Measurements from ENCODE around the gene FOLR3.

FOLR3 gene

DNA sequence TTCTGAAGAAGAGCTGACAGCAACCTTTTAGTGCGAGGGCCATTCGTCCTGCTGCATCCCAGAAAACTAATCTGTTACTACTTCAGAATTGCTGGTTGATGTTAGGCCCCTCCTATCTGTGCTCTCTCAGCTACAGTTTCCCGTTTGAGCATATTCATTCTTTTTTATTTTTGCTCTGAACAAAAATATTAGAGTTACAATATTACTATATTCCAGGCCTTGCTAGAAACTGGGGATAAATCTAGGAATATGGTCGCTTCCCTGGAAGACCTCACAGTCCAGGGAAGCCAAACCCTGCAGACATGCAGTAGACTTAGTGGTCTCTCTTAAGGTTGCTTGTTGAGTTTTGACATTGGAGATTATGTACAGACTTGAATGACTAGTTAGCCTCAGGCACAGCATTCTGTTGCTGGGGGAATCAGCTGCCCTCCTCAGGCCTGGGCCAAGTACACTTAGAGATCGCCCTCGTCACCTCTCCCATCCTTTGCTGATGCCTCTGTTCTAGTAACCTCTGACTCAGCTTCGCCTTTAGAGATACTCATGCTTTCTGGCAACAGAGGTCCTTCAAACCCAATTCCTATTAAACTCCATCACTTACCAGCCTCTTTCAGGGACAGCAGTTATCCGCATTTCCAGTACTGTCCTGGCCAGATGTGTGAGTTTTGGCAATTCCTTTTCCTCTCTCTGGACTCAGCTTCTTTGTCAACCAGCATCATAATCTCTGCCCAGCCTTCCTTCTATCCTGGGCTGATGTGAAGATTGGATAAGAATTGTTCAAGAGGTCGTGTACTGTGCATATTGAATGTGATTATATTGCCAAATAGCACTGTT is 22.3 kb upstream of the FOLR3 start:
- no peak for DNase-seq (ENCODE audit: low read depth)
- H3K4me3 ChIP-seq (ENCODE audit: low read length): peak overlapping the region; percentile 89

DNA sequence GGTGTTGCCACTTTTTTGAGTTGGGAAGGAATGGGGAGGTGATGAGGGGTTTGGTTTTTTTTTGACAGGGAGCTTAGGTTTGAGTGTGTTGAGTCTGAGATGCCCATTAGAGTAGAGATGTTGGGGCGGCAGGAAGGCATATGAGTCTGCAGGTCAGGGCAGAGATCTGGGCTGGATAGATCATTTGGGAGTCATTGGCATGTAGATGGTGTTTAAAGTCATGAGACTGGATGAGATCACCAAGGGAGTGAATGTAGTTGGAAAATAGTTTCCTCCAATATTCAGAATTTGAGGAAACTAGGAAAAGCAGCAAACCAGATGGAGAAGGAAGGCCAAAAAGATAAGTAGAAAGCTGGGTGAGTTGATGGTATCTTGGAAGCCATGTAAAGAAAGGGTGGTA is 21.0 kb upstream of the FOLR3 start:
- H3K4me3 ChIP-seq (ENCODE audit: low read length): no peak overlapping the region
- no peak for DNase-seq (ENCODE audit: low read depth)
- TF ChIP-seq, protein P1, sequence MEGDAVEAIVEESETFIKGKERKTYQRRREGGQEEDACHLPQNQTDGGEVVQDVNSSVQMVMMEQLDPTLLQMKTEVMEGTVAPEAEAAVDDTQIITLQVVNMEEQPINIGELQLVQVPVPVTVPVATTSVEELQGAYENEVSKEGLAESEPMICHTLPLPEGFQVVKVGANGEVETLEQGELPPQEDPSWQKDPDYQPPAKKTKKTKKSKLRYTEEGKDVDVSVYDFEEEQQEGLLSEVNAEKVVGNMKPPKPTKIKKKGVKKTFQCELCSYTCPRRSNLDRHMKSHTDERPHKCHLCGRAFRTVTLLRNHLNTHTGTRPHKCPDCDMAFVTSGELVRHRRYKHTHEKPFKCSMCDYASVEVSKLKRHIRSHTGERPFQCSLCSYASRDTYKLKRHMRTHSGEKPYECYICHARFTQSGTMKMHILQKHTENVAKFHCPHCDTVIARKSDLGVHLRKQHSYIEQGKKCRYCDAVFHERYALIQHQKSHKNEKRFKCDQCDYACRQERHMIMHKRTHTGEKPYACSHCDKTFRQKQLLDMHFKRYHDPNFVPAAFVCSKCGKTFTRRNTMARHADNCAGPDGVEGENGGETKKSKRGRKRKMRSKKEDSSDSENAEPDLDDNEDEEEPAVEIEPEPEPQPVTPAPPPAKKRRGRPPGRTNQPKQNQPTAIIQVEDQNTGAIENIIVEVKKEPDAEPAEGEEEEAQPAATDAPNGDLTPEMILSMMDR (conservative IDR thresholded peaks at IDR 0.05; ENCODE audit: low read depth, low read length): no peak

More for the DNA sequence above, 22.3 kb upstream of the FOLR3 start:
- TF ChIP-seq, protein P1 (conservative IDR thresholded peaks at IDR 0.05; ENCODE audit: low read depth, low read length): no peak

DNA sequence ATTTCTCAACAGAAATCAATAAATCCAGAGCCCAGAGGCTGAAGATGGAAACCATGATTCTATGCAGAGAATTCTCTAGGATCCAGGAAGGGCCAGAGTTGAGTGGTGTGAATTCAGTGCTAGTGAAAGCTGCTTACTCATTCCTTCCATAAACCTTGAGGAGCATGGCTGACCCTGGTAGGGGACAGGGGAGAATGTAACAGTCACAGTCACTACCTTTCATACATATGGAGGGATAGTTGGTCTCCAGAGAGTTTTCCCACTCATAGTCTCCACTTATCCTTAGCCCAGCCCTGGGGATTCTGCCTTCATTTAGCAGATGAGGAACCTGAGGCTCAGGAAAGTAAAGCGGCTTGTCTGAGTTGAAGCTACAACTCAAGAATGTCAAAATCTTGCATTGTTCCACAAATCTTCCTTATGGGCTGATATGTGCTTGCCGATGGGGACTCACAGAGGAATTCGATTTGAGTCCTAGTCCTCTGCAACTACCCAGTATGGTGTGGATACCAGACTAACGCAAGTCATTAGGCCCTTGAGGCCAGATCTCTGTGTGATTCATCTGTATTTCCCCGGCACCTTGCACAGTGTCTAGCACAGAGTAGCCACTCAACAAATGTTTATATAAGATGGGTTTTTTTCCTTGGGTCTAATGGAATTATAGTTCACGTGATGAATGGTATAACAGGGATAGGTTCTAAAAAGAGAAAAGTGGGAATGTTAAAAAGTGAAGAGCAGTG is 19.3 kb upstream of the FOLR3 start:
- no peak for DNase-seq (ENCODE audit: low read depth)
- TF ChIP-seq, protein P1 (conservative IDR thresholded peaks at IDR 0.05; ENCODE audit: low read depth, low read length): no peak
- H3K4me3 ChIP-seq (ENCODE audit: low read length): no peak overlapping the region

DNA sequence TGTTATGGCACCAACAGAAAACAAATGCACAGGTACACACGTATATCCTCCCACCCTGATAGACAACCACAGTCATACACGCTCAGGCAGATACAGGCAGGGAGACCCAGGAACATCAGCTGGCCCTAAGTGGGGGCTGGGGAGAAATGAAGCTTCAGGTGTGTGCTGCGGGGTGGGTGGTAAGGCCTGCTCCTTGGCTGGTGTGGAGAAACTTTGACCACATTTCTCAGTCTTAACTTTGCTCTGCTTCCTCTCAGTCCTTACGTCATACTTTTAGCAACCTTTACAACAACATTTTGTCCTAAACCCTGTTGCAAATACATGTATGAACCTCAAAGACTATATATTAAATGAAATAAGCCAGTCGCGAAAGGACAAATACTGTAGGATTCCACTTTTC is 16.3 kb upstream of the FOLR3 start:
- TF ChIP-seq, protein P1 (conservative IDR thresholded peaks at IDR 0.05; ENCODE audit: low read depth, low read length): no peak
- H3K4me3 ChIP-seq (ENCODE audit: low read length): no peak overlapping the region
- DNase-seq (ENCODE audit: low read depth): no peak

DNA sequence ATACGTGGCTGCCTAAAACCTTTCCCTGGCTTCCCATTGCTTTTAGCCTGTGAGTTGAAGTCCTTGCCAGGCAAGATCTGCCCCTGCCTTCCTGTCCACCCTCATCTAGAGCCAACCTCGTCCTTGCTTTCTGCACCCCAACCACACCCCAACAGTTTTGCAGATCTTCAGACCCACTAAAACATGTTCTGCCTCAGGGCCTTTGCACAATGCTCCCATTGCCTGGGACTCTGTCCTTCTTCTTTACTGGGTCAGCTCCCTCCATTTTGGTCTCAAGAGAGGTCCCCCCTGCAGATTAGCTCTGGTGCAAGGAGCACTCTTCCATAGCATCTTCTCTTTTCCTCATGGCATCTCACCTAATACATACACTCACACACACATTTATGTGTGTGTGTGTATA is 14.6 kb upstream of the FOLR3 start:
- TF ChIP-seq, protein P1 (conservative IDR thresholded peaks at IDR 0.05; ENCODE audit: low read depth, low read length): no peak
- no peak for DNase-seq (ENCODE audit: low read depth)

DNA sequence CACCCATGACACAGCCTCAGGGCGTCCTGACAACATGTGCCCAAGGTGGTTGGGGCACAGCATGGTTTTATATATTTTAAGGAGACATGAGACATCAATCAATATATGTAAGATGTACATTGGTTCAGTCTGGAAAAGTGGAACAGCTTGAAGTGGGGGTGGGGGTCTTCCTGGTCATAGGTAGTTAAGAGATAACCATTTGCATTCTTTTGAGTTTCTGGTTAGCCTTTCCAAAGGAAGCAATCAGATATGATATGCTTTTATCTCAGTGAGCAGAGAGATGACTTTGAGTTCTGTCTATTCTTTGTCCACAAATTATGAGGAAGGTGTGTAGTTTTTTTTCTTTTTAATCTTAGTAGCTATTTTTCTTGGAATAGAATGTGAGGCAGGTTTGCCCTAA is 12.9 kb upstream of the FOLR3 start:
- TF ChIP-seq, protein P1 (conservative IDR thresholded peaks at IDR 0.05; ENCODE audit: low read depth, low read length): no peak
- no peak overlapping the region for H3K4me3 ChIP-seq (ENCODE audit: low read length)
- no peak for DNase-seq (ENCODE audit: low read depth)

More for the DNA sequence above, 14.6 kb upstream of the FOLR3 start:
- no peak overlapping the region for H3K4me3 ChIP-seq (ENCODE audit: low read length)

All from retinal pigment epithelial cell (primary cell).